Measurements from ENCODE around the gene BLID.

DNA sequence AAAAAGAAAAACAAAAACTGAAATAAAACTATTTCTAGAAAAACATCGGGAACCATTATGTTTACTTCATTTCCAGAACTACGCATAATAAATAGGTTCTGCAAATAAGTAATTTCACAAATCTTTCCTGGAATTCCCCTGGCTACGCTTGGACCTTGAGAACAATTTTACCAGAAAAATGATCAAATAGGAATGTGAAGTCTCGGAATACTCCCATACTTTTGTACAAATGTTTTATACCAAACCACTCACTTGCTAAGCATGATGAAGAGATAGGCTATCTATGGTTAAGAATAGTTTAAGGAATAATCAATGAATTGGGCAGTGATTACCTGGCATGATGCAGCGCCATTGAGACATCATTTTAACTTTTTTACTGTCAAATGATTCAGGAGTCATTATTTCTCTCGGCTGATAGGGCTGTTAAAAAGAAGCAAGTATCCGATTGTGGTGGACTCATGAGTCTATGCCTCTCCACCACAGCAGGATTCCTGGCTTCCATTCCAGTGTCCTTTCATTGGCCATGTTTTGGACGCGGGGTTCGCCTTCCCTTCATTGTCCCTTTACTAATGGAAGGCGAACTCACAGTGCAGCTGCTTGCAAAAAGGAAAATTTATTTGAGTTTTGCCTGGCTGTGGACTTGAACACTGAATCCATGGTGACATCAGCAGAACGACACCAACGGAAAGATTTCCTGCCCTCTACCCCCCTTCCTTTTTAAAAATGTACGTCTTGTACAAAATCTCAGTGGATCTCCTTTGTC is 39.9 kb upstream of the BLID start:
- TF ChIP-seq, protein P1, sequence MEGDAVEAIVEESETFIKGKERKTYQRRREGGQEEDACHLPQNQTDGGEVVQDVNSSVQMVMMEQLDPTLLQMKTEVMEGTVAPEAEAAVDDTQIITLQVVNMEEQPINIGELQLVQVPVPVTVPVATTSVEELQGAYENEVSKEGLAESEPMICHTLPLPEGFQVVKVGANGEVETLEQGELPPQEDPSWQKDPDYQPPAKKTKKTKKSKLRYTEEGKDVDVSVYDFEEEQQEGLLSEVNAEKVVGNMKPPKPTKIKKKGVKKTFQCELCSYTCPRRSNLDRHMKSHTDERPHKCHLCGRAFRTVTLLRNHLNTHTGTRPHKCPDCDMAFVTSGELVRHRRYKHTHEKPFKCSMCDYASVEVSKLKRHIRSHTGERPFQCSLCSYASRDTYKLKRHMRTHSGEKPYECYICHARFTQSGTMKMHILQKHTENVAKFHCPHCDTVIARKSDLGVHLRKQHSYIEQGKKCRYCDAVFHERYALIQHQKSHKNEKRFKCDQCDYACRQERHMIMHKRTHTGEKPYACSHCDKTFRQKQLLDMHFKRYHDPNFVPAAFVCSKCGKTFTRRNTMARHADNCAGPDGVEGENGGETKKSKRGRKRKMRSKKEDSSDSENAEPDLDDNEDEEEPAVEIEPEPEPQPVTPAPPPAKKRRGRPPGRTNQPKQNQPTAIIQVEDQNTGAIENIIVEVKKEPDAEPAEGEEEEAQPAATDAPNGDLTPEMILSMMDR (IDR thresholded peaks at IDR 0.05), result no peak
- TF ChIP-seq POLR2AphosphoS5 (IDR thresholded peaks at IDR 0.05) (no peak), POLR2A (IDR thresholded peaks at IDR 0.05) (no peak)
